Measurements from ENCODE around the gene ATP1B1.

Gene ATP1B1

GRCh38 chr1:169103002-169103401, 3.5 kb upstream of the ATP1B1 start:
- Histone ChIP-seq H3K4me3 (ENCODE audit: low read length) (no peak overlapping the region), H3K4me2 (ENCODE audit: low read depth, low read length) (no peak overlapping the region), H3F3A (ENCODE audit: insufficient read depth, low read length) (no peaks in the 10 kb centered on the region), H3K36me3 (replicated peaks; ENCODE audit: insufficient read depth, low read length) (no peaks in the 10 kb centered on the region), H2AFZ (ENCODE audit: low read length) (no peak overlapping the region), H3K27ac (ENCODE audit: low read length) (no peak overlapping the region), H3K4me1 (ENCODE audit: low read length) (peaks cover 4% of the 10 kb centered on the region; the same call in 1 of the 2 replicates), H3K9me2 (replicated peaks; ENCODE audit: insufficient read depth, low read length) (no peaks in the 10 kb centered on the region), H3K9ac (ENCODE audit: low read length) (no peak overlapping the region), H3K9me3 (replicated peaks; ENCODE audit: insufficient read depth, low read length) (no peaks in the 10 kb centered on the region), H3K27me3 (replicated peaks; ENCODE audit: insufficient read depth, low read length) (peaks cover 17% of the 10 kb centered on the region; the same call in 1 of the 2 replicates), H3K79me2 (ENCODE audit: low read length) (no peaks in the 10 kb centered on the region), H4K20me1 (ENCODE audit: insufficient read depth, low read length) (no peaks in the 10 kb centered on the region)
- DNase-seq: no peak
- no peak for TF ChIP-seq EZH2phosphoT487 (IDR thresholded peaks at IDR 0.05; ENCODE audit: low read length)
- TF ChIP-seq, protein P1, sequence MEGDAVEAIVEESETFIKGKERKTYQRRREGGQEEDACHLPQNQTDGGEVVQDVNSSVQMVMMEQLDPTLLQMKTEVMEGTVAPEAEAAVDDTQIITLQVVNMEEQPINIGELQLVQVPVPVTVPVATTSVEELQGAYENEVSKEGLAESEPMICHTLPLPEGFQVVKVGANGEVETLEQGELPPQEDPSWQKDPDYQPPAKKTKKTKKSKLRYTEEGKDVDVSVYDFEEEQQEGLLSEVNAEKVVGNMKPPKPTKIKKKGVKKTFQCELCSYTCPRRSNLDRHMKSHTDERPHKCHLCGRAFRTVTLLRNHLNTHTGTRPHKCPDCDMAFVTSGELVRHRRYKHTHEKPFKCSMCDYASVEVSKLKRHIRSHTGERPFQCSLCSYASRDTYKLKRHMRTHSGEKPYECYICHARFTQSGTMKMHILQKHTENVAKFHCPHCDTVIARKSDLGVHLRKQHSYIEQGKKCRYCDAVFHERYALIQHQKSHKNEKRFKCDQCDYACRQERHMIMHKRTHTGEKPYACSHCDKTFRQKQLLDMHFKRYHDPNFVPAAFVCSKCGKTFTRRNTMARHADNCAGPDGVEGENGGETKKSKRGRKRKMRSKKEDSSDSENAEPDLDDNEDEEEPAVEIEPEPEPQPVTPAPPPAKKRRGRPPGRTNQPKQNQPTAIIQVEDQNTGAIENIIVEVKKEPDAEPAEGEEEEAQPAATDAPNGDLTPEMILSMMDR (IDR thresholded peaks at IDR 0.05; ENCODE audit: low read length): no peak
- no peak for TF ChIP-seq EZH2 (optimal IDR thresholded peaks at IDR 0.05; ENCODE audit: low read depth, low read length)

GRCh38 chr1:169103480-169103893, 3.0 kb upstream of the ATP1B1 start:
- Histone ChIP-seq H3K36me3 (replicated peaks; ENCODE audit: insufficient read depth, low read length) (no peaks in the 10 kb centered on the region), H3K4me1 (ENCODE audit: low read length) (peaks cover 4% of the 10 kb centered on the region; the same call in 1 of the 2 replicates), H3K27me3 (replicated peaks; ENCODE audit: insufficient read depth, low read length) (peaks cover 17% of the 10 kb centered on the region; the same call in 1 of the 2 replicates), H4K20me1 (ENCODE audit: insufficient read depth, low read length) (no peaks in the 10 kb centered on the region), H3K4me3 (ENCODE audit: low read length) (no peak overlapping the region), H3K27ac (ENCODE audit: low read length) (no peak overlapping the region), H3K9me3 (replicated peaks; ENCODE audit: insufficient read depth, low read length) (no peaks in the 10 kb centered on the region), H3K9ac (ENCODE audit: low read length) (no peak overlapping the region), H2AFZ (ENCODE audit: low read length) (no peak overlapping the region), H3K4me2 (ENCODE audit: low read depth, low read length) (no peak overlapping the region), H3F3A (ENCODE audit: insufficient read depth, low read length) (no peaks in the 10 kb centered on the region), H3K9me2 (replicated peaks; ENCODE audit: insufficient read depth, low read length) (no peaks in the 10 kb centered on the region), H3K79me2 (ENCODE audit: low read length) (no peaks in the 10 kb centered on the region)
- TF ChIP-seq, protein P1 (IDR thresholded peaks at IDR 0.05; ENCODE audit: low read length): no peak
- TF ChIP-seq EZH2 (optimal IDR thresholded peaks at IDR 0.05; ENCODE audit: low read depth, low read length): no peak
- TF ChIP-seq EZH2phosphoT487 (IDR thresholded peaks at IDR 0.05; ENCODE audit: low read length): no peak
- no peak for DNase-seq

DNA sequence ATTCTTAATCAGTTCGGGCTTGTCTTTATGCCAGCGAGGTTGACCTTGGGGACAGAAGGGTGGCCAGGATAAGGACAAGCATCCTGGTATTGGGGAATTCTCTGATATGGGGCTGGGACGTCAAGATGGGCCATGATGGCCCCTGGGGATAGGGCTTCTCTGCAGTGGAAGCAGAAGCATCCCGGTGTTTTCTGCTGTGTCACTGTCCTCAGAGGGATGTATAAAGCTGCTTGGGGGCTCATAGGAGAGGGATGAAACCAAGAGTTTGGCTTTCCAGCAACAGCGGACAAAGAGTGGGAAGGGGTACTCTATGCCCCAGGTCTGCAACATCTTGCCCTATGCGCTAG, 1.4 kb upstream of the ATP1B1 start:
- no peaks in the 10 kb centered on the region for H3K36me3 ChIP-seq (replicated peaks; ENCODE audit: insufficient read depth, low read length)

More for the DNA sequence above, 1.4 kb upstream of the ATP1B1 start:
- Histone ChIP-seq H3K4me1 (ENCODE audit: low read length) (peaks cover 4% of the 10 kb centered on the region; the same call in 1 of the 2 replicates), H4K20me1 (ENCODE audit: insufficient read depth, low read length) (no peaks in the 10 kb centered on the region), H2AFZ (ENCODE audit: low read length) (peak overlapping the region; percentile 62; the same call in 1 of the 2 replicates), H3K9me2 (replicated peaks; ENCODE audit: insufficient read depth, low read length) (no peaks in the 10 kb centered on the region), H3F3A (ENCODE audit: insufficient read depth, low read length) (no peaks in the 10 kb centered on the region), H3K79me2 (ENCODE audit: low read length) (no peaks in the 10 kb centered on the region), H3K4me3 (ENCODE audit: low read length) (peak overlapping the region; percentile 77; the same call in 1 of the 2 replicates), H3K9me3 (replicated peaks; ENCODE audit: insufficient read depth, low read length) (no peaks in the 10 kb centered on the region), H3K4me2 (ENCODE audit: low read depth, low read length) (peak overlapping the region; percentile 94), H3K27ac (ENCODE audit: low read length) (no peak overlapping the region), H3K9ac (ENCODE audit: low read length) (peak overlapping the region; percentile 56; the same call in 1 of the 2 replicates), H3K27me3 (replicated peaks; ENCODE audit: insufficient read depth, low read length) (peaks cover 17% of the 10 kb centered on the region; the same call in 1 of the 2 replicates)
- no peak for DNase-seq
- TF ChIP-seq, protein P1 (IDR thresholded peaks at IDR 0.05; ENCODE audit: low read length): no peak
- no peak for TF ChIP-seq EZH2phosphoT487 (IDR thresholded peaks at IDR 0.05; ENCODE audit: low read length)

Data from MM.1S (cell line).